ENCODE results near the gene CHST4. TPM values are rescaled to one million over a fixed set of nuclear protein-coding genes. Genes with fewer than 3 reads are reported as not detected.

The CHST4 gene
- total and polyA plus RNA-seq, 9 of the 15 experiments (the other 6 are each of a cell fraction or from before 2014, with no cell fraction given) = 0.07 TPM; not detected in 8

DNA sequence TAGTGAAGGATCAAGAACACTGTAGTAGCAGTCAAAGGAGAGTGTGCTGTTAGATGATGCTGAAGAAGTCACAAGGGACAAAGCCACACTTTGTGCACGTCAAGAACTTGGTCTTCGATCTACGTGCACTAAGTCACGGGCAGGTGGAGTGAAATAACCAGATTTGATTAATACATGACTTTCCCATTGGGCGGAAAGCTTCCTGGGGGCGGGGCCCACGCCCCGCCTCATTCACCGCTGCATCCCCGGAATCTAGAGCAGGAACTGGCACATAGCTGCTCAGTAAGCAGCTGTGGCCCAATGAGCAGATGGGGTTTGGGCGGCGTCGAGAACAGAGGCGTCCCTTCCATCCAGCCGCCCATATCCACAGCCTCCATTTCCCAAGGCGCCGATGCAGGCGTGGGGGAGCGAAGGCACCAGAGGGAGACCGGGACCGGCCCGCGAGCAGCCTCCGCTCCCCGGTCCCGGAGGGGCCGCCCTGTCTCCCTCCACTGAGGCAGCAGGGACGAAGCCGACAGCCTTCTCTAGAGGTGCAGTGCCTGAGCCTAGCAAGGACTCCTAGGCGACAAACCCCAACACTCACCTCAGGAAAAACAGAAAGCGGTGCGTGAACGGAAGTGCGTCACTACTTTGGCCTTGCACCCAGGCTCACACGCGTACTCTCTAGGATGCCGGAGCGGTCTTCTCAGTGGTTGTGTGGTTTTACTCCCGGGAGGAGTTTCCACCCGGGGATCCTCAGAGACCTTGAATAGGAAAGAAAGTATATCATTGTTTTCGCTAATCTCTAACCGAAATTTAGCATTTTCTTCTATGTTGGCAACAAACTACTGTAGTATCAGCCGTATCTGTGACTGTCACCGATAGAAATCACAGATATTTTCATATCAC, 42.0 kb upstream of the CHST4 start (continued):
- TF ChIP-seq HDAC6 (IDR thresholded peaks at IDR 0.05; ENCODE audit: low read depth, low read length) (no peak), ZNF384 (IDR thresholded peaks at IDR 0.05; ENCODE audit: low read depth, low read length) (no peak), TCF3 (CRISPR knock-in tag; IDR thresholded peaks at IDR 0.05) (no peak), E2F3 (CRISPR knock-in tag; IDR thresholded peaks at IDR 0.05) (peak; percentile 40; the same call in 1 of the 2 replicates), BRD4 (IDR thresholded peaks at IDR 0.05) (no peak), ILK (tag; IDR thresholded peaks at IDR 0.05; ENCODE audit: borderline replicate concordance, low read depth) (no peak), MAFG (tag; conservative IDR thresholded peaks at IDR 0.05) (no peak; the same call in 1 of the 2 replicates), ZBTB8A (IDR thresholded peaks at IDR 0.05; ENCODE audit: partially characterized antibody) (no peak), LARP7 (IDR thresholded peaks at IDR 0.05) (no peak), ARID2 (IDR thresholded peaks at IDR 0.05) (no peak), NBN (IDR thresholded peaks at IDR 0.05; ENCODE audit: low read depth) (no peak), LCOR (CRISPR knock-in tag; IDR thresholded peaks at IDR 0.05) (no peak), POLR2H (tag; IDR thresholded peaks at IDR 0.05; ENCODE audit: low read depth) (no peak), CEBPG (CRISPR knock-in tag; IDR thresholded peaks at IDR 0.05) (no peak), CEBPG (tag; conservative IDR thresholded peaks at IDR 0.05 in 1 of 2, IDR thresholded peaks at IDR 0.05 in 1 of 2) (no peak), IFI16 (CRISPR knock-in tag; IDR thresholded peaks at IDR 0.05) (no peak), OTX1 (CRISPR knock-in tag; IDR thresholded peaks at IDR 0.05) (peak; percentile 35; the same call in 1 of the 2 replicates), SREBF1 (IDR thresholded peaks at IDR 0.05; ENCODE audit: borderline replicate concordance, low read depth, low read length) (no peak), GABPB1 (CRISPR knock-in tag; IDR thresholded peaks at IDR 0.05) (peak; percentile 95), ZNF445 (CRISPR knock-in tag; IDR thresholded peaks at IDR 0.05; ENCODE audit: low read depth) (no peak), JUND (IDR thresholded peaks at IDR 0.05; ENCODE audit: borderline replicate concordance, low read depth, low read length) (peak; percentile 59; the same call in 1 of the 2 replicates), JUND (tag; IDR thresholded peaks at IDR 0.05; ENCODE audit: borderline replicate concordance, low read depth, low read length) (peak; percentile 47; the same call in 1 of the 3 replicates)
- TF ChIP-seq, protein P1, sequence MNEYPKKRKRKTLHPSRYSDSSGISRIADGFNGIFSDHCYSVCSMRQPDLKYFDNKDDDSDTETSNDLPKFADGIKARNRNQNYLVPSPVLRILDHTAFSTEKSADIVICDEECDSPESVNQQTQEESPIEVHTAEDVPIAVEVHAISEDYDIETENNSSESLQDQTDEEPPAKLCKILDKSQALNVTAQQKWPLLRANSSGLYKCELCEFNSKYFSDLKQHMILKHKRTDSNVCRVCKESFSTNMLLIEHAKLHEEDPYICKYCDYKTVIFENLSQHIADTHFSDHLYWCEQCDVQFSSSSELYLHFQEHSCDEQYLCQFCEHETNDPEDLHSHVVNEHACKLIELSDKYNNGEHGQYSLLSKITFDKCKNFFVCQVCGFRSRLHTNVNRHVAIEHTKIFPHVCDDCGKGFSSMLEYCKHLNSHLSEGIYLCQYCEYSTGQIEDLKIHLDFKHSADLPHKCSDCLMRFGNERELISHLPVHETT (CRISPR knock-in tag; conservative IDR thresholded peaks at IDR 0.05 in 1 of 2, IDR thresholded peaks at IDR 0.05 in 1 of 2) = no peak
- TF ChIP-seq, protein P2, sequence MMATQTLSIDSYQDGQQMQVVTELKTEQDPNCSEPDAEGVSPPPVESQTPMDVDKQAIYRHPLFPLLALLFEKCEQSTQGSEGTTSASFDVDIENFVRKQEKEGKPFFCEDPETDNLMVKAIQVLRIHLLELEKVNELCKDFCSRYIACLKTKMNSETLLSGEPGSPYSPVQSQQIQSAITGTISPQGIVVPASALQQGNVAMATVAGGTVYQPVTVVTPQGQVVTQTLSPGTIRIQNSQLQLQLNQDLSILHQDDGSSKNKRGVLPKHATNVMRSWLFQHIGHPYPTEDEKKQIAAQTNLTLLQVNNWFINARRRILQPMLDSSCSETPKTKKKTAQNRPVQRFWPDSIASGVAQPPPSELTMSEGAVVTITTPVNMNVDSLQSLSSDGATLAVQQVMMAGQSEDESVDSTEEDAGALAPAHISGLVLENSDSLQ (IDR thresholded peaks at IDR 0.05) = no peak
- TF ChIP-seq, protein P3, sequence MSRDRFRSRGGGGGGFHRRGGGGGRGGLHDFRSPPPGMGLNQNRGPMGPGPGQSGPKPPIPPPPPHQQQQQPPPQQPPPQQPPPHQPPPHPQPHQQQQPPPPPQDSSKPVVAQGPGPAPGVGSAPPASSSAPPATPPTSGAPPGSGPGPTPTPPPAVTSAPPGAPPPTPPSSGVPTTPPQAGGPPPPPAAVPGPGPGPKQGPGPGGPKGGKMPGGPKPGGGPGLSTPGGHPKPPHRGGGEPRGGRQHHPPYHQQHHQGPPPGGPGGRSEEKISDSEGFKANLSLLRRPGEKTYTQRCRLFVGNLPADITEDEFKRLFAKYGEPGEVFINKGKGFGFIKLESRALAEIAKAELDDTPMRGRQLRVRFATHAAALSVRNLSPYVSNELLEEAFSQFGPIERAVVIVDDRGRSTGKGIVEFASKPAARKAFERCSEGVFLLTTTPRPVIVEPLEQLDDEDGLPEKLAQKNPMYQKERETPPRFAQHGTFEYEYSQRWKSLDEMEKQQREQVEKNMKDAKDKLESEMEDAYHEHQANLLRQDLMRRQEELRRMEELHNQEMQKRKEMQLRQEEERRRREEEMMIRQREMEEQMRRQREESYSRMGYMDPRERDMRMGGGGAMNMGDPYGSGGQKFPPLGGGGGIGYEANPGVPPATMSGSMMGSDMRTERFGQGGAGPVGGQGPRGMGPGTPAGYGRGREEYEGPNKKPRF (IDR thresholded peaks at IDR 0.05; ENCODE audit: low read depth, low read length) = no peak

Data from K562 (cell line).